ENCODE data around the gene PPP1R1B.

GRCh38 chr17:39635614-39636176, 8.9 kb downstream of the PPP1R1B start:
- TF ChIP-seq YY1 (IDR thresholded peaks at IDR 0.05; ENCODE audit: low read depth) (no peak), TEAD4 (IDR thresholded peaks at IDR 0.05) (no peak), EP300 (IDR thresholded peaks at IDR 0.05; ENCODE audit: borderline replicate concordance) (no peak)

Data from Ishikawa (cell line).